H1 (cell line): Measurements from ENCODE around the gene DNAH8. TPM values are rescaled to one million over a fixed set of nuclear protein-coding genes. Genes with fewer than 3 reads are reported as not detected.

Experiments used
- CTCF ChIA-PET: fragments of 300-600 bp; sonication (Branson Sonifier 250); formaldehyde crosslinking; loops from one replicate; lab custom pipeline; 2021; ENCODE audit not compliant: partially characterized antibody; lab: Charles Lee
- POLR2A ChIA-PET: fragments of 300-600 bp; sonication (Branson Sonifier 250); formaldehyde crosslinking; loops from one replicate; lab custom pipeline; 2021; ENCODE audit warnings: inconsistent platforms; ENCODE audit not compliant: partially characterized antibody; lab: Charles Lee
- DNase-seq, 2 experiments: peaks; one replicate each; pipeline versions ENCODE4 v3.0.0 to v3.0.0-alpha.2; 2010 to 2022; ENCODE audit warnings: low spot score in 2 of 2, low read depth in 1 of 2, mixed read lengths in 1 of 2
- FAIRE-seq: peaks from 2 replicates; lab custom pipeline; 2011; peaks lifted over from hg19 to GRCh38; lab: Jason Lieb, UNC
- H2AFZ ChIP-seq: 2 replicates; pipeline ENCODE4 v1.8.1; 2012; ENCODE audit warnings: low read length, inconsistent platforms
- H2AK5ac ChIP-seq: 2 replicates; pipeline ENCODE4 v1.6.1; 2013; ENCODE audit warnings: low read depth, low read length
- H2BK120ac ChIP-seq: replicated peaks from 2 replicates; pipeline ENCODE3; 2013; ENCODE audit warnings: low read depth, low read length, inconsistent platforms
- H2BK12ac ChIP-seq: 2 replicates; pipeline ENCODE4 v1.6.1; 2013; ENCODE audit warnings: low read depth, low read length
- H2BK15ac ChIP-seq: 2 replicates; pipeline ENCODE4 v1.6.1; 2013; ENCODE audit warnings: low read length
- H2BK20ac ChIP-seq: 2 replicates; pipeline ENCODE4 v1.6.1; 2013; ENCODE audit warnings: low read length
- H2BK5ac ChIP-seq: 2 replicates; pipeline ENCODE4 v1.6.1; 2013; ENCODE audit warnings: low read depth, low read length
- H3K14ac ChIP-seq: 2 replicates; pipeline ENCODE4 v1.6.1; 2013; ENCODE audit warnings: inconsistent platforms; ENCODE audit not compliant: insufficient read length
- H3K18ac ChIP-seq: 2 replicates; pipeline ENCODE4 v1.6.1; 2013; ENCODE audit warnings: low read length; ENCODE audit errors: extremely low read depth
- H3K23ac ChIP-seq: 2 replicates; pipeline ENCODE4 v1.6.1; 2013; ENCODE audit warnings: inconsistent platforms; ENCODE audit not compliant: insufficient read length
- H3K23me2 ChIP-seq: 2 replicates; pipeline ENCODE4 v1.6.1; 2013; ENCODE audit warnings: low read depth, low read length
- H3K27ac ChIP-seq: 2 replicates; pipeline ENCODE4 v1.6.1; 2011; ENCODE audit warnings: low read depth, low read length, inconsistent platforms
- H3K27me3 ChIP-seq, 4 experiments: replicated peaks in 1 of 4; 1 replicate in 1 of 4; 2 replicates in 3 of 4; pipeline versions ENCODE4 v1.6.1 to v1.8.1; 2011 to 2013; ENCODE audit warnings: low read length in 3 of 4, mild to moderate bottlenecking in 3 of 4, inconsistent platforms in 2 of 4, mixed read lengths in 2 of 4, moderate library complexity in 1 of 4; ENCODE audit not compliant: control insufficient read depth in 3 of 4, insufficient read depth in 3 of 4; ENCODE audit errors: extremely low read depth in 1 of 4
- H3K36me3 ChIP-seq, 4 experiments: 2 replicates each; pipeline versions ENCODE4 v1.6.1 to v1.8.1; 2011 to 2013; ENCODE audit warnings: mild to moderate bottlenecking in 4 of 4, low read length in 3 of 4, moderate library complexity in 2 of 4, control low read depth in 1 of 4, inconsistent platforms in 1 of 4; ENCODE audit not compliant: insufficient read depth in 4 of 4, control insufficient read depth in 2 of 4
- H3K4ac ChIP-seq: replicated peaks from 2 replicates; pipeline ENCODE3; 2013; ENCODE audit warnings: low read length, low read depth, mixed read lengths, inconsistent platforms; ENCODE audit not compliant: insufficient read length
- H3K4me1 ChIP-seq, 4 experiments: replicated peaks in 1 of 4; 1 replicate in 1 of 4; 2 replicates in 3 of 4; pipeline versions ENCODE4 v1.6.1 to v1.8.1; 2011 to 2013; ENCODE audit warnings: low read length in 3 of 4, inconsistent platforms in 2 of 4, mixed read lengths in 1 of 4; ENCODE audit not compliant: insufficient read depth in 4 of 4, control insufficient read depth in 3 of 4
- H3K4me2 ChIP-seq, 2 experiments: 2 replicates each; pipeline versions ENCODE4 v1.6.1 to v1.8.1; 2011 to 2013; ENCODE audit warnings: low read depth in 2 of 2, low read length in 2 of 2, control low read depth in 1 of 2, inconsistent platforms in 1 of 2, mild to moderate bottlenecking in 1 of 2; ENCODE audit not compliant: insufficient read depth in 1 of 2
- H3K4me3 ChIP-seq, 4 experiments: fragments of 200-600, 300-600 bp in 1 of 4; sonication (generic), shearing (Covaris generic), sonication (Bioruptor Twin) in 1 of 4; 2 replicates each; pipeline versions ENCODE4 v1.5.1 to v1.8.1; 2011 to 2016; ENCODE audit warnings: low read length in 4 of 4, low read depth in 3 of 4, control low read depth in 2 of 4, inconsistent platforms in 2 of 4, mild to moderate bottlenecking in 2 of 4, mixed read lengths in 1 of 4, moderate library complexity in 1 of 4; ENCODE audit not compliant: insufficient read depth in 2 of 4; ENCODE audit errors: extremely low read depth in 1 of 4
- H3K56ac ChIP-seq: replicated peaks from 2 replicates; pipeline ENCODE3; 2013; ENCODE audit warnings: low read depth, mild to moderate bottlenecking, mixed read lengths, low read length, inconsistent platforms; ENCODE audit not compliant: insufficient read length
- H3K79me1 ChIP-seq: 2 replicates; pipeline ENCODE4 v1.6.1; 2013; ENCODE audit warnings: low read depth, low read length, control low read depth
- H3K79me2 ChIP-seq, 2 experiments: 2 replicates each; pipeline versions ENCODE4 v1.6.1 to v1.8.1; 2012 to 2013; ENCODE audit warnings: low read length in 2 of 2, mild to moderate bottlenecking in 2 of 2, inconsistent platforms in 1 of 2; ENCODE audit not compliant: insufficient read depth in 2 of 2, control insufficient read depth in 1 of 2
- H3K9ac ChIP-seq, 4 experiments: replicated peaks in 1 of 4; 1 replicate in 1 of 4; 2 replicates in 3 of 4; pipeline versions ENCODE4 v1.6.1 to v1.8.1; 2011 to 2013; ENCODE audit warnings: low read depth in 3 of 4, low read length in 3 of 4, control low read depth in 2 of 4, mild to moderate bottlenecking in 2 of 4, moderate library complexity in 2 of 4, inconsistent platforms in 1 of 4; ENCODE audit errors: extremely low read depth in 1 of 4
- H3K9me3 ChIP-seq, 2 experiments: 2 replicates each; pipeline versions ENCODE4 v1.6.1 to v1.8.1; 2012 to 2013; ENCODE audit warnings: mild to moderate bottlenecking in 2 of 2, moderate library complexity in 2 of 2, control low read depth in 1 of 2, inconsistent platforms in 1 of 2, low read depth in 1 of 2, low read length in 1 of 2, mixed read lengths in 1 of 2; ENCODE audit not compliant: insufficient read depth in 2 of 2
- H4K20me1 ChIP-seq, 2 experiments: replicated peaks in 1 of 2; 2 replicates each; pipeline versions ENCODE3 to v1.8.1; 2011 to 2013; ENCODE audit warnings: inconsistent platforms in 2 of 2, low read length in 2 of 2, mild to moderate bottlenecking in 1 of 2; ENCODE audit not compliant: insufficient read depth in 2 of 2, control insufficient read depth in 1 of 2
- H4K5ac ChIP-seq: 2 replicates; pipeline ENCODE4 v1.6.1; 2013; ENCODE audit warnings: low read length, low read depth, mixed read lengths, inconsistent platforms; ENCODE audit not compliant: insufficient read length
- H4K8ac ChIP-seq: 2 replicates; pipeline ENCODE4 v1.8.0; 2013; ENCODE audit warnings: mild to moderate bottlenecking, moderate library complexity, low read length, inconsistent platforms; ENCODE audit not compliant: insufficient read depth; ENCODE audit errors: extremely low read depth
- H4K91ac ChIP-seq: replicated peaks from 2 replicates; pipeline ENCODE3; 2013; ENCODE audit warnings: low read length, mixed read lengths, inconsistent platforms; ENCODE audit not compliant: insufficient read length
- CEBPB ChIP-seq: IDR thresholded peaks from 2 replicates; pipeline ENCODE4 v1.6.1; 2012; ENCODE audit warnings: low read depth, low read length
- CTBP2 ChIP-seq: IDR thresholded peaks from 2 replicates; pipeline ENCODE4 v1.7.0; 2011; ENCODE audit warnings: borderline replicate concordance, mild to moderate bottlenecking, moderate library complexity, mixed read lengths, low read length; ENCODE audit not compliant: insufficient read depth, insufficient read length
- MAFK ChIP-seq: IDR thresholded peaks from 2 replicates; pipeline ENCODE4 v1.6.1; 2012; ENCODE audit warnings: low read depth, mild to moderate bottlenecking, improper control_type of control experiment, low read length
- RAD21 ChIP-seq, 2 experiments: IDR thresholded peaks in 1 of 2; conservative IDR thresholded peaks in 1 of 2; 2 replicates each; pipeline ENCODE4 v1.6.1; 2011; ENCODE audit warnings: low read depth in 2 of 2, low read length in 2 of 2, improper control_type of control experiment in 1 of 2, inconsistent platforms in 1 of 2, mild to moderate bottlenecking in 1 of 2, moderate library complexity in 1 of 2
- TEAD4 ChIP-seq: IDR thresholded peaks from 2 replicates; pipeline ENCODE4 v1.6.1; 2012; ENCODE audit warnings: low read depth, low read length, inconsistent platforms, mixed read lengths
- YY1 ChIP-seq: IDR thresholded peaks from 2 replicates; pipeline ENCODE4 v1.6.1; 2011; ENCODE audit warnings: low read depth, mild to moderate bottlenecking, low read length
- WGBS, 2 experiments: shearing (Covaris generic) in 1 of 2; methylation state at CpG; one replicate each; pipeline versions ENCODE4 v1.1.6 to v1.1.7; 2013 to 2015; ENCODE audit warnings: low lambda C conversion rate in 2 of 2, mixed read lengths in 2 of 2, inconsistent platforms in 1 of 2, low coverage in 1 of 2, missing lambda C conversion rate in 1 of 2; ENCODE audit not compliant: insufficient replicate concordance in 2 of 2, insufficient coverage in 1 of 2, insufficient read length in 1 of 2; ENCODE audit errors: extremely low coverage in 1 of 2, missing lambda C conversion rate in 1 of 2; 5-methylcytosine and 5-hydroxymethylcytosine counted together
- polyA plus RNA-seq, 7 experiments: library from polyadenylated mRNA; depleted of rRNA in 3 of 7; stranded (reverse) in 5 of 7; unstranded in 2 of 7; fragments of >200 nt in 5 of 7; fragments of 200-250 nt in 2 of 7; gene quantifications; 1 replicate in 5 of 7; 2 replicates in 1 of 7; 4 replicates in 1 of 7; pipeline versions ENCODE4 v1.2.1 to v1.2.3, GENCODE V29; 2011 to 2013; ENCODE audit warnings: missing spikeins in 2 of 7, mixed read lengths in 2 of 7
- total RNA-seq: library from RNA; stranded (reverse); fragmentation: NEBNext Ultra II Directional; extraction: Animal tissue kit (Norgen Biotek cat#: 25700); gene quantifications from 2 replicates; pipeline ENCODE4 v1.2.1, GENCODE V29; 2021
- TF ChIP-seq, protein P1 (sequence below), 3 experiments: IDR thresholded peaks; 1 replicate in 2 of 3; 2 replicates in 1 of 3; pipeline versions ENCODE4 v1.5.1 to v1.6.1; 2011; ENCODE audit warnings: low read length in 3 of 3, mild to moderate bottlenecking in 3 of 3, inconsistent platforms in 2 of 3, low read depth in 1 of 3, moderate library complexity in 1 of 3; ENCODE audit not compliant: insufficient read depth in 1 of 3; ENCODE audit errors: control extremely low read depth in 1 of 3

The DNAH8 gene
- total and polyA plus RNA-seq, 2 of the 8 experiments (the other 6 are each of a cell fraction or from before 2014, with no cell fraction given), result under 0.01 TPM; not detected in 1

DNA sequence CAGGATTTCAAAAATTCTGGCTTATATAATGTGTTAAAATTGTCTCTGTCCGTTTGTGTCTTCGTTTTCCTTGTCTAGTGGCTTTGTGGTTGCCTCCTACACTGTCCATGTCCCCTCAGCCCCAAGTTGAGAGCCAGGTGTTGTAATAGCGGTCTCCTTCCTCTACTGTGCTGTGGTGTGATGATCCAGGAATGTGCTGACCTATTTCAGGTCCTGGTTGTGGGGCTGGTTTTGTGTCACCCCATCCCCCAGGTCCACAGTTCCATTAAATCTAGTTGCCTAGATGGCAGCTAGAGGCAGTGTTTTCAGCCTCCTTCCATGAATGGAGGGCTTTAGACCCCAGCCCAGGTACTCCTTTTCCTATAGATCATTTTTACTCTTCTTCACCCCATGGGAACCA, 128.7 kb downstream of the DNAH8 start:
- Histone ChIP-seq H3K4me1 (no peaks in the 10 kb centered on the region), H3K23ac (no peak overlapping the region), H3K14ac (no peak overlapping the region), H4K5ac (no peak overlapping the region), H2AFZ (no peak overlapping the region), H3K4ac (no peak overlapping the region), H3K23me2 (no peaks in the 10 kb centered on the region), H3K9ac (no peak overlapping the region), H3K36me3 (no peaks in the 10 kb centered on the region), H4K20me1 (no peaks in the 10 kb centered on the region), H2BK15ac (no peak overlapping the region), H3K56ac (no peak overlapping the region), H2BK5ac (no peak overlapping the region), H2BK12ac (no peak overlapping the region), H3K9me3 (no peaks in the 10 kb centered on the region), H3K18ac (no peak overlapping the region), H4K91ac (no peak overlapping the region), H3K79me2 (no peaks in the 10 kb centered on the region), H2BK20ac (no peak overlapping the region), H4K8ac (no peak overlapping the region), H3K27ac (no peak overlapping the region)
- FAIRE-seq, result peak; percentile 68
- WGBS, 2 experiments, result 86% methylated on average over 3 of the region's 3 CpGs; no CpG with 5 or more reads in 1 of the 2 experiments
- ChIA-PET CTCF (no interaction called here), POLR2A (no interaction called here)
- TF ChIP-seq YY1 (0 out of 2 replicates have a peak, but pooled peaks have one; percentile 47), CEBPB (peak; percentile 42; the same call in 1 of the 2 replicates), RAD21 (IDR thresholded peaks at IDR 0.05 in 1 of 2, conservative IDR thresholded peaks at IDR 0.05 in 1 of 2; ENCODE audit: low read depth in 2 of 2, low read length in 2 of 2) (0 out of 4 replicates have a peak, but pooled peaks of 1 of the 2 experiments have one; percentile 17), MAFK (no peak), CTBP2 (no peak), TEAD4 (peak; percentile 60; the same call in 1 of the 2 replicates)
- TF ChIP-seq, protein P1, sequence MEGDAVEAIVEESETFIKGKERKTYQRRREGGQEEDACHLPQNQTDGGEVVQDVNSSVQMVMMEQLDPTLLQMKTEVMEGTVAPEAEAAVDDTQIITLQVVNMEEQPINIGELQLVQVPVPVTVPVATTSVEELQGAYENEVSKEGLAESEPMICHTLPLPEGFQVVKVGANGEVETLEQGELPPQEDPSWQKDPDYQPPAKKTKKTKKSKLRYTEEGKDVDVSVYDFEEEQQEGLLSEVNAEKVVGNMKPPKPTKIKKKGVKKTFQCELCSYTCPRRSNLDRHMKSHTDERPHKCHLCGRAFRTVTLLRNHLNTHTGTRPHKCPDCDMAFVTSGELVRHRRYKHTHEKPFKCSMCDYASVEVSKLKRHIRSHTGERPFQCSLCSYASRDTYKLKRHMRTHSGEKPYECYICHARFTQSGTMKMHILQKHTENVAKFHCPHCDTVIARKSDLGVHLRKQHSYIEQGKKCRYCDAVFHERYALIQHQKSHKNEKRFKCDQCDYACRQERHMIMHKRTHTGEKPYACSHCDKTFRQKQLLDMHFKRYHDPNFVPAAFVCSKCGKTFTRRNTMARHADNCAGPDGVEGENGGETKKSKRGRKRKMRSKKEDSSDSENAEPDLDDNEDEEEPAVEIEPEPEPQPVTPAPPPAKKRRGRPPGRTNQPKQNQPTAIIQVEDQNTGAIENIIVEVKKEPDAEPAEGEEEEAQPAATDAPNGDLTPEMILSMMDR (IDR thresholded peaks at IDR 0.05; ENCODE audit: control extremely low read depth in 1 of 3, insufficient read depth in 1 of 3, low read depth in 1 of 3, low read length in 3 of 3), result peak in 2 of 3 experiments; percentile 23 to 49; a peak in 1 of 4 replicates
- TF ChIP-seq, all 59 proteins: peak for 5
- Histone ChIP-seq H3K4me3 (no peak overlapping the region), H3K27me3 (peaks cover 0 to 1% (median 0%) of the 10 kb centered on the region in 4 experiments; a peak in 1 of 7 replicates), H3K79me1 (no peaks in the 10 kb centered on the region), H2BK120ac (no peak overlapping the region), H2AK5ac (no peak overlapping the region), H3K4me2 (no peak overlapping the region)
- no peak for DNase-seq
